ENCODE measurements around the gene TCN2.

GRCh38 chr22:30575859-30576258, 31.1 kb upstream of the TCN2 start:
- TF ChIP-seq CTCF (conservative IDR thresholded peaks at IDR 0.05; ENCODE audit: low read depth, low read length) (no peak), BHLHE40 (IDR thresholded peaks at IDR 0.05; ENCODE audit: low read depth, low read length) (no peak), POLR2A (IDR thresholded peaks at IDR 0.05; ENCODE audit: low read depth, low read length) (no peak)
